HEK293 (cell line): ENCODE results near the gene PIP4K2B.

Experiments
- BCL11A ChIP-seq: fragments of 450-650 bp; formaldehyde crosslinking; IDR thresholded peaks from 2 replicates; pipeline ENCODE4 v1.5.1; 2016; ENCODE audit warnings: low read depth, missing biosample characterization, missing genetic modification characterization
- ELK4 ChIP-seq: IDR thresholded peaks from 2 replicates; pipeline ENCODE4 v1.6.1; 2011; ENCODE audit warnings: mild to moderate bottlenecking, low read depth, low read length, borderline replicate concordance
- GLI2 ChIP-seq: fragments of 450-650 bp; formaldehyde crosslinking; IDR thresholded peaks from 2 replicates; pipeline ENCODE4; 2017; ENCODE audit warnings: missing biosample characterization, missing genetic modification characterization, low read depth, borderline replicate concordance
- KLF1 ChIP-seq: fragments of 450-650 bp; formaldehyde crosslinking; IDR thresholded peaks from 2 replicates; pipeline ENCODE4 v1.5.1; 2016; ENCODE audit warnings: missing biosample characterization, missing genetic modification characterization
- KLF17 ChIP-seq: fragments of 450-650 bp; formaldehyde crosslinking; IDR thresholded peaks from 2 replicates; pipeline ENCODE4 v1.5.1; 2016; ENCODE audit warnings: missing biosample characterization, missing genetic modification characterization
- KLF8 ChIP-seq: fragments of 450-650 bp; formaldehyde crosslinking; IDR thresholded peaks from 2 replicates; pipeline ENCODE4 v1.5.1; 2016; ENCODE audit warnings: missing biosample characterization, missing genetic modification characterization
- MZF1 ChIP-seq: fragments of 450-650 bp; formaldehyde crosslinking; IDR thresholded peaks from 2 replicates; pipeline ENCODE4 v1.5.1; 2017; ENCODE audit warnings: missing biosample characterization, missing genetic modification characterization, borderline replicate concordance
- OSR2 ChIP-seq: fragments of 450-650 bp; formaldehyde crosslinking; IDR thresholded peaks from 2 replicates; pipeline ENCODE4 v1.5.1; 2016; ENCODE audit warnings: missing biosample characterization, missing genetic modification characterization
- SCRT1 ChIP-seq: fragments of 450-650 bp; formaldehyde crosslinking; IDR thresholded peaks from 2 replicates; pipeline ENCODE4 v1.5.1; 2016; ENCODE audit warnings: missing biosample characterization, missing genetic modification characterization, borderline replicate concordance
- SP2 ChIP-seq: fragments of 450-650 bp; formaldehyde crosslinking; IDR thresholded peaks from 2 replicates; pipeline ENCODE4 v1.5.1; 2016; ENCODE audit warnings: missing biosample characterization, missing genetic modification characterization
- SP3 ChIP-seq: fragments of 450-650 bp; formaldehyde crosslinking; IDR thresholded peaks from 2 replicates; pipeline ENCODE4 v1.5.1; 2016; ENCODE audit warnings: missing biosample characterization, missing genetic modification characterization
- YY1 ChIP-seq: fragments of 450-650 bp; formaldehyde crosslinking; IDR thresholded peaks from 2 replicates; pipeline ENCODE4 v1.5.1; 2018; ENCODE audit warnings: missing biosample characterization, missing genetic modification characterization
- ZBTB1 ChIP-seq: fragments of 450-650 bp; formaldehyde crosslinking; IDR thresholded peaks from 2 replicates; pipeline ENCODE4 v1.5.1; 2016; ENCODE audit warnings: missing biosample characterization, missing genetic modification characterization
- ZBTB48 ChIP-seq: fragments of 450-650 bp; formaldehyde crosslinking; IDR thresholded peaks from 2 replicates; pipeline ENCODE4 v1.5.1; 2016; ENCODE audit warnings: missing biosample characterization, missing genetic modification characterization
- ZNF148 ChIP-seq: fragments of 450-650 bp; formaldehyde crosslinking; IDR thresholded peaks from 2 replicates; pipeline ENCODE4 v1.5.0; 2017; ENCODE audit warnings: missing biosample characterization, missing genetic modification characterization, borderline replicate concordance
- ZNF175 ChIP-seq: fragments of 450-650 bp; formaldehyde crosslinking; IDR thresholded peaks from 2 replicates; pipeline ENCODE4 v1.5.1; 2016; ENCODE audit warnings: missing biosample characterization, missing genetic modification characterization
- ZNF2 ChIP-seq: fragments of 450-650 bp; formaldehyde crosslinking; IDR thresholded peaks from 2 replicates; pipeline ENCODE4 v1.5.1; 2016; ENCODE audit warnings: missing biosample characterization, missing genetic modification characterization
- ZNF223 ChIP-seq: fragments of 450-650 bp; formaldehyde crosslinking; IDR thresholded peaks from 2 replicates; pipeline ENCODE4 v1.5.1; 2016; ENCODE audit warnings: missing biosample characterization, missing genetic modification characterization
- ZNF274 ChIP-seq, 2 experiments: fragments of 200-500 bp in 1 of 2; fragments of 450-650 bp in 1 of 2; sonication (Bioruptor generic) in 1 of 2; formaldehyde crosslinking in 1 of 2; IDR thresholded peaks; 2 replicates each; pipeline versions ENCODE4 v1.5.1 to v1.6.1; 2014 to 2016; ENCODE audit warnings: borderline replicate concordance in 1 of 2, inconsistent platforms in 1 of 2, low read length in 1 of 2, missing biosample characterization in 1 of 2, missing genetic modification characterization in 1 of 2
- ZNF292 ChIP-seq: fragments of 450-650 bp; formaldehyde crosslinking; IDR thresholded peaks from 2 replicates; pipeline ENCODE4 v1.5.1; 2016; ENCODE audit warnings: low read depth, missing biosample characterization, missing genetic modification characterization, borderline replicate concordance
- ZNF350 ChIP-seq: fragments of 450-650 bp; formaldehyde crosslinking; IDR thresholded peaks from 2 replicates; pipeline ENCODE4 v1.5.0; 2017; ENCODE audit warnings: missing biosample characterization, mild to moderate bottlenecking, missing genetic modification characterization
- ZNF398 ChIP-seq: fragments of 450-650 bp; formaldehyde crosslinking; IDR thresholded peaks from 2 replicates; pipeline ENCODE4 v1.5.1; 2017; ENCODE audit warnings: missing biosample characterization, missing genetic modification characterization
- ZNF416 ChIP-seq: fragments of 450-650 bp; formaldehyde crosslinking; IDR thresholded peaks from 2 replicates; pipeline ENCODE4 v1.5.1; 2016; ENCODE audit warnings: missing biosample characterization, missing genetic modification characterization
- ZNF510 ChIP-seq: fragments of 450-650 bp; formaldehyde crosslinking; IDR thresholded peaks from 2 replicates; pipeline ENCODE4 v1.5.1; 2018; ENCODE audit warnings: mild to moderate bottlenecking, missing genetic modification characterization, missing biosample characterization; ENCODE audit not compliant: insufficient replicate concordance
- ZNF549 ChIP-seq: fragments of 450-650 bp; IDR thresholded peaks from 2 replicates; pipeline ENCODE4 v1.5.1; 2018; ENCODE audit warnings: missing biosample characterization, missing genetic modification characterization, mild to moderate bottlenecking, inconsistent platforms, moderate library complexity
- ZNF555 ChIP-seq: fragments of 450-650 bp; formaldehyde crosslinking; conservative IDR thresholded peaks from 2 replicates; pipeline ENCODE4 v1.5.1; 2017; ENCODE audit warnings: missing biosample characterization, mild to moderate bottlenecking, missing genetic modification characterization, inconsistent platforms
- ZNF610 ChIP-seq: fragments of 450-650 bp; formaldehyde crosslinking; IDR thresholded peaks from 2 replicates; pipeline ENCODE4 v1.5.1; 2016; ENCODE audit warnings: missing biosample characterization, missing genetic modification characterization, borderline replicate concordance
- ZNF629 ChIP-seq: fragments of 450-650 bp; formaldehyde crosslinking; IDR thresholded peaks from 2 replicates; pipeline ENCODE4 v1.5.1; 2017; ENCODE audit warnings: missing biosample characterization, missing genetic modification characterization
- ZNF660 ChIP-seq: fragments of 450-650 bp; IDR thresholded peaks from 2 replicates; pipeline ENCODE4 v1.5.1; 2018; ENCODE audit warnings: missing biosample characterization, mild to moderate bottlenecking, missing genetic modification characterization
- ZNF707 ChIP-seq: fragments of 450-650 bp; formaldehyde crosslinking; IDR thresholded peaks from 2 replicates; pipeline ENCODE4 v1.5.1; 2016; ENCODE audit warnings: missing biosample characterization, missing genetic modification characterization
- ZNF843 ChIP-seq: fragments of 450-650 bp; formaldehyde crosslinking; IDR thresholded peaks from 2 replicates; pipeline ENCODE4 v1.5.1; 2016; ENCODE audit warnings: missing biosample characterization, missing genetic modification characterization
- ZXDB ChIP-seq: fragments of 450-650 bp; formaldehyde crosslinking; IDR thresholded peaks from 2 replicates; pipeline ENCODE4 v1.5.1; 2016; ENCODE audit warnings: missing biosample characterization, missing genetic modification characterization
- TF ChIP-seq, protein P1 (sequence below): fragments of 450-650 bp; formaldehyde crosslinking; IDR thresholded peaks from 2 replicates; pipeline ENCODE4 v1.5.1; 2016; ENCODE audit warnings: missing biosample characterization, missing genetic modification characterization

The PIP4K2B gene

GRCh38 chr17:38752308-38753070, 46.9 kb downstream of the PIP4K2B start, which contains the start of gene PSMB3 (continued):
- no peak for TF ChIP-seq KLF1 (tag by site-specific recombination)
- TF ChIP-seq ZNF2 (tag by site-specific recombination) = no peak; the same call in 1 of the 2 replicates
- peak; percentile 90 for TF ChIP-seq SP3
- TF ChIP-seq ZNF510 (tag by site-specific recombination) = no peak
- TF ChIP-seq ZBTB48 (tag by site-specific recombination) = peak; percentile 66; the same call in 1 of the 2 replicates
- no peak for TF ChIP-seq ZNF707
- TF ChIP-seq ZBTB1 (tag by site-specific recombination) = no peak
- 0 out of 2 replicates have a peak, but pooled peaks have one; percentile 16 for TF ChIP-seq ZNF843 (tag by site-specific recombination)
- TF ChIP-seq ELK4 = no peak
- peak; percentile 9; the same call in 1 of the 2 replicates for TF ChIP-seq MZF1 (tag by site-specific recombination)
- peak; percentile 80 for TF ChIP-seq ZXDB (tag by site-specific recombination)
- no peak for TF ChIP-seq SCRT1 (tag by site-specific recombination)
- no peak for TF ChIP-seq ZNF274 (IDR thresholded peaks at IDR 0.05; ENCODE audit: low read length)
- TF ChIP-seq ZNF274 (tag by site-specific recombination; IDR thresholded peaks at IDR 0.05; ENCODE audit: borderline replicate concordance) = no peak
- no peak for TF ChIP-seq BCL11A (tag by site-specific recombination)
- peak; percentile 19; the same call in 1 of the 2 replicates for TF ChIP-seq ZNF398
- TF ChIP-seq KLF17 (tag by site-specific recombination) = 0 out of 2 replicates have a peak, but pooled peaks have one; percentile 38
- peak; percentile 10; the same call in 1 of the 2 replicates for TF ChIP-seq ZNF660 (tag by site-specific recombination)
- TF ChIP-seq ZNF629 (tag by site-specific recombination) = peak; percentile 86
- TF ChIP-seq ZNF549 = no peak
- no peak for TF ChIP-seq ZNF175 (tag by site-specific recombination)
- TF ChIP-seq ZNF555 (tag by site-specific recombination) = no peak
- no peak for TF ChIP-seq YY1 (tag by site-specific recombination)
- no peak for TF ChIP-seq ZNF223 (tag by site-specific recombination)
- TF ChIP-seq ZNF350 (tag by site-specific recombination) = no peak
- no peak for TF ChIP-seq ZNF610 (tag by site-specific recombination)
- TF ChIP-seq, protein P1, sequence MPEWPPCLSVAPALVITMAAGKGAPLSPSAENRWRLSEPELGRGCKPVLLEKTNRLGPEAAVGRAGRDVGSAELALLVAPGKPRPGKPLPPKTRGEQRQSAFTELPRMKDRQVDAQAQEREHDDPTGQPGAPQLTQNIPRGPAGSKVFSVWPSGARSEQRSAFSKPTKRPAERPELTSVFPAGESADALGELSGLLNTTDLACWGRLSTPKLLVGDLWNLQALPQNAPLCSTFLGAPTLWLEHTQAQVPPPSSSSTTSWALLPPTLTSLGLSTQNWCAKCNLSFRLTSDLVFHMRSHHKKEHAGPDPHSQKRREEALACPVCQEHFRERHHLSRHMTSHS (tag by site-specific recombination) = no peak
- no peak for TF ChIP-seq GLI2 (tag by site-specific recombination)
- no peak for TF ChIP-seq KLF8
- no peak for TF ChIP-seq ZNF416
- no peak for TF ChIP-seq ZNF148 (tag by site-specific recombination)
- peak; percentile 9; the same call in 1 of the 2 replicates for TF ChIP-seq OSR2 (tag by site-specific recombination)
- no peak for TF ChIP-seq ZNF292 (tag by site-specific recombination)
- TF ChIP-seq SP2 (tag by site-specific recombination) = peak; percentile 99
